WTC11 (cell line): ENCODE results near the gene CSNK1A1. TPM values are rescaled to one million over a fixed set of nuclear protein-coding genes. Genes with fewer than 3 reads are reported as not detected.
A peak's percentile ranks its signal among the peaks of the same experiment; 100 is the strongest.

Experiments used
- ARID4B ChIP-seq: sonication (generic); formaldehyde crosslinking; IDR thresholded peaks from 2 replicates; pipeline ENCODE4 v1.8.0; 2023; ENCODE audit warnings: missing genetic modification reagents, mild to moderate bottlenecking, borderline replicate concordance
- CTCF ChIP-seq: fragments of 200-600 bp; IDR thresholded peaks from 2 replicates; pipeline ENCODE4 v1.8.0; 2022; ENCODE audit warnings: antibody characterized with exemption
- FOXK1 ChIP-seq: sonication (generic); formaldehyde crosslinking; IDR thresholded peaks from 2 replicates; pipeline ENCODE4 v1.8.0; 2022; ENCODE audit warnings: mild to moderate bottlenecking, moderate library complexity, missing genetic modification reagents
- HMGXB4 ChIP-seq: sonication (generic); formaldehyde crosslinking; IDR thresholded peaks from 2 replicates; pipeline ENCODE4 v1.8.1; 2023; ENCODE audit warnings: mild to moderate bottlenecking, moderate library complexity, missing genetic modification reagents
- NFATC4 ChIP-seq: fragments of 250-450 bp; sonication (Bioruptor Pico); IDR thresholded peaks from 2 replicates; pipeline ENCODE4 v1.9.0; 2021; ENCODE audit warnings: mild to moderate bottlenecking
- NFYB ChIP-seq: sonication (generic); formaldehyde crosslinking; conservative IDR thresholded peaks from 2 replicates; pipeline ENCODE4 v1.8.0; 2022; ENCODE audit warnings: low read depth, missing genetic modification reagents
- NR3C1 ChIP-seq: sonication (generic); formaldehyde crosslinking; conservative IDR thresholded peaks from 2 replicates; pipeline ENCODE4 v1.8.1; 2023; ENCODE audit warnings: low read depth, mild to moderate bottlenecking, missing genetic modification reagents
- OVOL2 ChIP-seq: fragments of 250-450 bp; sonication (Bioruptor Pico); IDR thresholded peaks from 2 replicates; pipeline ENCODE4 v1.9.0; 2021; ENCODE audit warnings: mild to moderate bottlenecking, borderline replicate concordance
- SOX15 ChIP-seq: fragments of 250-450 bp; sonication (Bioruptor Pico); IDR thresholded peaks from 2 replicates; pipeline ENCODE4 v1.9.0; 2021; ENCODE audit warnings: mild to moderate bottlenecking
- STAT6 ChIP-seq: sonication (generic); formaldehyde crosslinking; conservative IDR thresholded peaks from 2 replicates; pipeline ENCODE4 v1.8.1; 2023; ENCODE audit warnings: mild to moderate bottlenecking, low read depth, missing genetic modification reagents, moderate library complexity
- TCF7 ChIP-seq: sonication (generic); formaldehyde crosslinking; IDR thresholded peaks from 2 replicates; pipeline ENCODE4 v1.8.0; 2022; ENCODE audit warnings: mild to moderate bottlenecking, low read depth, missing genetic modification reagents, moderate library complexity
- ZBTB21 ChIP-seq: sonication (generic); formaldehyde crosslinking; IDR thresholded peaks from 2 replicates; pipeline ENCODE4 v1.8.1; 2023; ENCODE audit warnings: mild to moderate bottlenecking, missing genetic modification reagents, borderline replicate concordance
- ZNF138 ChIP-seq: sonication (generic); formaldehyde crosslinking; conservative IDR thresholded peaks from 2 replicates; pipeline ENCODE4 v1.8.1; 2022; ENCODE audit warnings: mild to moderate bottlenecking, moderate library complexity, missing genetic modification reagents
- ZNF317 ChIP-seq: sonication (generic); formaldehyde crosslinking; IDR thresholded peaks from 2 replicates; pipeline ENCODE4 v1.8.1; 2023; ENCODE audit warnings: low read depth, mild to moderate bottlenecking, moderate library complexity, missing genetic modification reagents, borderline replicate concordance
- ZNF423 ChIP-seq: fragments of 250-450 bp; sonication (Bioruptor Pico); IDR thresholded peaks from 2 replicates; pipeline ENCODE4 v2.1.2; 2022; ENCODE audit warnings: mild to moderate bottlenecking, moderate library complexity
- total RNA-seq: library from RNA; stranded (reverse); gene quantifications from 3 replicates; pipeline ENCODE4 v1.2.3, GENCODE V29; 2021
- TF ChIP-seq, protein P1 (sequence below): sonication (generic); formaldehyde crosslinking; IDR thresholded peaks from 2 replicates; pipeline ENCODE4 v1.8.1; 2022; ENCODE audit warnings: mild to moderate bottlenecking, moderate library complexity, missing genetic modification reagents
- TF ChIP-seq, protein P2 (sequence below): sonication (generic); formaldehyde crosslinking; IDR thresholded peaks from 2 replicates; pipeline ENCODE4 v1.8.0; 2022; ENCODE audit warnings: mild to moderate bottlenecking, missing genetic modification reagents
- TF ChIP-seq, protein P3 (sequence below): sonication (generic); formaldehyde crosslinking; IDR thresholded peaks from 2 replicates; pipeline ENCODE4 v1.8.0; 2022; ENCODE audit warnings: mild to moderate bottlenecking, missing genetic modification reagents
- TF ChIP-seq, protein P4 (sequence below): sonication (generic); formaldehyde crosslinking; IDR thresholded peaks from 2 replicates; pipeline ENCODE4 v1.8.0; 2022; ENCODE audit warnings: mild to moderate bottlenecking, missing genetic modification reagents
- TF ChIP-seq, protein P5 (sequence below): sonication (generic); formaldehyde crosslinking; IDR thresholded peaks from 2 replicates; pipeline ENCODE4 v1.8.1; 2022; ENCODE audit warnings: mild to moderate bottlenecking, missing genetic modification reagents, moderate library complexity, borderline replicate concordance

Gene CSNK1A1
- total RNA-seq, 1 experiment from 2014 or later = 276 TPM

DNA sequence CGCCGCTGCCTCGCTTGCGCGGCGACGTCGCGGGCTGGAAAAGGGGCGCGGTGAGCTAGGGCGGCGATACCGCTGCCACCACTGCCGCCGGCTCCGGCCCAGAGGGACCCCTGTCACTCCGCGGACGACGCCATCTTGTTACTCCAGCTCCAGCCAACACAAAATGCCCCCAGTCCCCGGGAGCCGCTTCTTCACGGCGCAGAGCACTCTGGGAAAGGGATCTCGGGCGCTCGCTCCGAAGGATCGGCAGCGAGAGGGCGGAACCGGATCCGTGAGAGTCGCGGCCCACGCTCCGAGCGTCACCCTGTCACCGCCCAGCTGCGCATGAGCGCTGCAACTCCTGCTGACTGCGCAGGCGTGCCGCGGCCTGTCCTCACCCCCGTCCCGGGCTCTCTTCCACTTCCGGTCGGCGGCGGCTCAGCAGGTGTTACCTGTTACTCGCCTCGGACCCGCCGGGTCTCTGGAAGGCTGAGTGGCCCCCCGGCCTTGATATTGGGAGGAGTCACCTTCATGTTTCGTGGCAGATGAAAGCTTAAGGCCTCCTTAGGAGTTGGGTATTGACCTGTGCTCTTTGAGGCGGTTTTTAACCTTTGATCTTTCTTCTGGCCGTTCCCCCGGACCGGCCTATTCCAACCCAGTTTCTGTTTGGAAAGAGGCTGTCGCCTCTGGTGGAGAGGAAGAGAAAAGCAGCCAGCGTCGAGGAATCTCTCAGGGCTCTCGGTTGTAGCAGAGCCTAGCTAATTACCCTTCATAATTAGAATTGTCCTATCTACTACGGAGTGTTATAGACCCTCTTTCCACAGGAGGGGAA is at the start of gene CSNK1A1 (continued):
- no peak for TF ChIP-seq ZNF317 (CRISPR knock-in tag)
- TF ChIP-seq TCF7 (CRISPR knock-in tag) = no peak
- TF ChIP-seq ZNF423 (CRISPR knock-in tag) = no peak
- TF ChIP-seq NR3C1 (CRISPR knock-in tag) = no peak
- TF ChIP-seq FOXK1 (CRISPR knock-in tag) = peak; percentile 88
- TF ChIP-seq, protein P1, sequence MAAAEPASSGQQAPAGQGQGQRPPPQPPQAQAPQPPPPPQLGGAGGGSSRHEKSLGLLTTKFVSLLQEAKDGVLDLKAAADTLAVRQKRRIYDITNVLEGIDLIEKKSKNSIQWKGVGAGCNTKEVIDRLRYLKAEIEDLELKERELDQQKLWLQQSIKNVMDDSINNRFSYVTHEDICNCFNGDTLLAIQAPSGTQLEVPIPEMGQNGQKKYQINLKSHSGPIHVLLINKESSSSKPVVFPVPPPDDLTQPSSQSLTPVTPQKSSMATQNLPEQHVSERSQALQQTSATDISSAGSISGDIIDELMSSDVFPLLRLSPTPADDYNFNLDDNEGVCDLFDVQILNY (CRISPR knock-in tag) = no peak
- no peak for TF ChIP-seq NFYB (CRISPR knock-in tag)
- no peak for TF ChIP-seq ZBTB21 (CRISPR knock-in tag)
- TF ChIP-seq NFATC4 (CRISPR knock-in tag) = no peak
- TF ChIP-seq, protein P2, sequence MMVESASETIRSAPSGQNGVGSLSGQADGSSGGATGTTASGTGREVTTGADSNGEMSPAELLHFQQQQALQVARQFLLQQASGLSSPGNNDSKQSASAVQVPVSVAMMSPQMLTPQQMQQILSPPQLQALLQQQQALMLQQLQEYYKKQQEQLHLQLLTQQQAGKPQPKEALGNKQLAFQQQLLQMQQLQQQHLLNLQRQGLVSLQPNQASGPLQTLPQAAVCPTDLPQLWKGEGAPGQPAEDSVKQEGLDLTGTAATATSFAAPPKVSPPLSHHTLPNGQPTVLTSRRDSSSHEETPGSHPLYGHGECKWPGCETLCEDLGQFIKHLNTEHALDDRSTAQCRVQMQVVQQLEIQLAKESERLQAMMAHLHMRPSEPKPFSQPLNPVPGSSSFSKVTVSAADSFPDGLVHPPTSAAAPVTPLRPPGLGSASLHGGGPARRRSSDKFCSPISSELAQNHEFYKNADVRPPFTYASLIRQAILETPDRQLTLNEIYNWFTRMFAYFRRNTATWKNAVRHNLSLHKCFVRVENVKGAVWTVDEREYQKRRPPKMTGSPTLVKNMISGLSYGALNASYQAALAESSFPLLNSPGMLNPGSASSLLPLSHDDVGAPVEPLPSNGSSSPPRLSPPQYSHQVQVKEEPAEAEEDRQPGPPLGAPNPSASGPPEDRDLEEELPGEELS (CRISPR knock-in tag) = no peak
- TF ChIP-seq, protein P3, sequence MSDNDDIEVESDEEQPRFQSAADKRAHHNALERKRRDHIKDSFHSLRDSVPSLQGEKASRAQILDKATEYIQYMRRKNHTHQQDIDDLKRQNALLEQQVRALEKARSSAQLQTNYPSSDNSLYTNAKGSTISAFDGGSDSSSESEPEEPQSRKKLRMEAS (CRISPR knock-in tag) = peak; percentile 76
- TF ChIP-seq, protein P4, sequence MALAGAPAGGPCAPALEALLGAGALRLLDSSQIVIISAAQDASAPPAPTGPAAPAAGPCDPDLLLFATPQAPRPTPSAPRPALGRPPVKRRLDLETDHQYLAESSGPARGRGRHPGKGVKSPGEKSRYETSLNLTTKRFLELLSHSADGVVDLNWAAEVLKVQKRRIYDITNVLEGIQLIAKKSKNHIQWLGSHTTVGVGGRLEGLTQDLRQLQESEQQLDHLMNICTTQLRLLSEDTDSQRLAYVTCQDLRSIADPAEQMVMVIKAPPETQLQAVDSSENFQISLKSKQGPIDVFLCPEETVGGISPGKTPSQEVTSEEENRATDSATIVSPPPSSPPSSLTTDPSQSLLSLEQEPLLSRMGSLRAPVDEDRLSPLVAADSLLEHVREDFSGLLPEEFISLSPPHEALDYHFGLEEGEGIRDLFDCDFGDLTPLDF (CRISPR knock-in tag) = no peak
- no peak for TF ChIP-seq STAT6
- peak; percentile 47 for TF ChIP-seq CTCF
- peak; percentile 92 for TF ChIP-seq HMGXB4 (CRISPR knock-in tag)
- TF ChIP-seq ZNF138 (CRISPR knock-in tag) = no peak
- TF ChIP-seq OVOL2 (CRISPR knock-in tag) = no peak
- TF ChIP-seq ARID4B (CRISPR knock-in tag) = peak; percentile 25; the same call in 1 of the 2 replicates
- TF ChIP-seq, protein P5, sequence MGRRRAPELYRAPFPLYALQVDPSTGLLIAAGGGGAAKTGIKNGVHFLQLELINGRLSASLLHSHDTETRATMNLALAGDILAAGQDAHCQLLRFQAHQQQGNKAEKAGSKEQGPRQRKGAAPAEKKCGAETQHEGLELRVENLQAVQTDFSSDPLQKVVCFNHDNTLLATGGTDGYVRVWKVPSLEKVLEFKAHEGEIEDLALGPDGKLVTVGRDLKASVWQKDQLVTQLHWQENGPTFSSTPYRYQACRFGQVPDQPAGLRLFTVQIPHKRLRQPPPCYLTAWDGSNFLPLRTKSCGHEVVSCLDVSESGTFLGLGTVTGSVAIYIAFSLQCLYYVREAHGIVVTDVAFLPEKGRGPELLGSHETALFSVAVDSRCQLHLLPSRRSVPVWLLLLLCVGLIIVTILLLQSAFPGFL (CRISPR knock-in tag) = no peak
- no peak for TF ChIP-seq SOX15 (CRISPR knock-in tag)
